HCT116 (cell line): ENCODE data around the gene ZNF783. TPM values are rescaled to one million over a fixed set of nuclear protein-coding genes. Genes with fewer than 3 reads are reported as not detected.

Experiments used
- ATAC-seq: fragments of 200-7000 bp; cut with Tn5 transposase; 2 replicates; pipeline ENCODE4 v1.9.1; 2020; ENCODE audit warnings: mild to moderate bottlenecking, moderate library complexity
- BruUV-seq: library from RNA; stranded (reverse); fragments of 400-500 nt; replicated peaks from 2 replicates; lab custom pipeline; 2021; lab: Mats Ljungman, UMichigan
- CTCF ChIA-PET: fragments of 300-600 bp; sonication (Branson Sonifier 250); formaldehyde crosslinking; loops from one replicate; lab custom pipeline; 2021; ENCODE audit warnings: antibody characterized with exemption; lab: Charles Lee
- POLR2A ChIA-PET: fragments of 300-600, 350-600 bp; sonication (Branson Sonifier 250); formaldehyde crosslinking; loops from one replicate; lab custom pipeline; 2021; ENCODE audit warnings: antibody characterized with exemption; lab: Charles Lee
- RAD21 ChIA-PET, 2 experiments: fragments of 300-600 bp; sonication (Branson Sonifier 250); formaldehyde crosslinking; loops; one replicate each; lab custom pipeline; 2023; ENCODE audit warnings: low total read pairs in 2 of 2; ENCODE audit not compliant: uncharacterized antibody in 2 of 2, unreplicated experiment in 2 of 2, low non-redundant PET in 1 of 2; lab: Charles Lee
- DNase-seq: peaks from one replicate; pipeline ENCODE4 v3.0.0-alpha.2; 2010; ENCODE audit warnings: low read depth, low spot score
- H2AFZ ChIP-seq: fragments of 200-600 bp; shearing (Covaris generic), sonication (generic); 2 replicates; pipeline ENCODE4 v1.6.1; 2017; ENCODE audit warnings: low read depth, mixed run types, mixed read lengths, antibody characterized with exemption, low read length; ENCODE audit not compliant: poor library complexity, severe bottlenecking
- H3K27ac ChIP-seq: 2 replicates; pipeline ENCODE4 v1.5.1; 2012; ENCODE audit warnings: low read depth, low read length
- H3K27me3 ChIP-seq: fragments of 200-600 bp; sonication (generic); 2 replicates; pipeline ENCODE4 v1.6.1; 2016; ENCODE audit warnings: mixed run types, low read length, mixed read lengths; ENCODE audit not compliant: insufficient read depth
- H3K36me3 ChIP-seq, 2 experiments: fragments of 200-500 bp in 1 of 2; fragments of 200-600 bp in 1 of 2; sonication (Bioruptor generic) in 1 of 2; sonication (generic) in 1 of 2; 2 replicates each; pipeline versions ENCODE4 v1.5.1 to v1.6.1; 2014 to 2016; ENCODE audit warnings: low read length in 2 of 2, inconsistent platforms in 1 of 2, mixed read lengths in 1 of 2, mixed run types in 1 of 2; ENCODE audit not compliant: insufficient read depth in 2 of 2, control insufficient read depth in 1 of 2
- H3K4me1 ChIP-seq, 2 experiments: fragments of 200-600 bp in 1 of 2; sonication (generic) in 1 of 2; 2 replicates each; pipeline versions ENCODE4 v1.5.1 to v1.6.1; 2012 to 2017; ENCODE audit warnings: low read length in 2 of 2, inconsistent platforms in 1 of 2, mild to moderate bottlenecking in 1 of 2, mixed read lengths in 1 of 2, mixed run types in 1 of 2, moderate library complexity in 1 of 2; ENCODE audit not compliant: insufficient read depth in 2 of 2, control insufficient read depth in 1 of 2
- H3K4me2 ChIP-seq: fragments of 200-600 bp; sonication (generic); 2 replicates; pipeline ENCODE4 v1.6.1; 2017; ENCODE audit warnings: mixed run types, low read length, mixed read lengths
- H3K4me3 ChIP-seq, 2 experiments: fragments of 200-600 bp in 1 of 2; sonication (generic) in 1 of 2; replicated peaks in 1 of 2; 2 replicates each; pipeline ENCODE4 v1.5.1; 2011 to 2016; ENCODE audit warnings: low read length in 2 of 2, control low read depth in 1 of 2, low read depth in 1 of 2, mild to moderate bottlenecking in 1 of 2, mixed read lengths in 1 of 2, mixed run types in 1 of 2
- H3K79me2 ChIP-seq: fragments of 200-600 bp; sonication (generic); 2 replicates; pipeline ENCODE4 v1.6.1; 2017; ENCODE audit warnings: mild to moderate bottlenecking, mixed run types, low read length, moderate library complexity, mixed read lengths; ENCODE audit not compliant: insufficient read depth
- H3K9ac ChIP-seq: fragments of 200-600 bp; sonication (generic); 2 replicates; pipeline ENCODE4 v1.6.1; 2016; ENCODE audit warnings: low read length, mixed read lengths
- H3K9me2 ChIP-seq: fragments of 200-600 bp; sonication (generic), shearing (Covaris generic); 2 replicates; pipeline ENCODE4 v1.6.1; 2017; ENCODE audit warnings: mixed run types, mild to moderate bottlenecking, moderate library complexity; ENCODE audit not compliant: insufficient read depth
- H3K9me3 ChIP-seq, 2 experiments: fragments of 200-500 bp in 1 of 2; fragments of 200-600 bp in 1 of 2; sonication (Bioruptor generic) in 1 of 2; sonication (generic) in 1 of 2; 2 replicates each; pipeline ENCODE4 v1.6.1; 2014 to 2017; ENCODE audit warnings: low read length in 2 of 2, mixed read lengths in 2 of 2, inconsistent platforms in 1 of 2, low read depth in 1 of 2, mild to moderate bottlenecking in 1 of 2, mixed run types in 1 of 2, moderate library complexity in 1 of 2; ENCODE audit not compliant: control insufficient read depth in 1 of 2, insufficient read depth in 1 of 2
- H4K20me1 ChIP-seq: fragments of 200-600 bp; sonication (generic), shearing (Covaris generic); 2 replicates; pipeline ENCODE4 v1.6.1; 2017; ENCODE audit warnings: mixed run types, mild to moderate bottlenecking, moderate library complexity; ENCODE audit not compliant: insufficient read depth
- CBX3 ChIP-seq: IDR thresholded peaks from 2 replicates; pipeline ENCODE4 v1.6.1; 2012; ENCODE audit warnings: low read depth
- EGR1 ChIP-seq: IDR thresholded peaks from 2 replicates; pipeline ENCODE4 v1.6.1; 2012; ENCODE audit warnings: low read depth
- EZH2phosphoT487 ChIP-seq: fragments of 200-600 bp; IDR thresholded peaks from 2 replicates; pipeline ENCODE4 v1.6.1; 2018; ENCODE audit warnings: antibody characterized with exemption, borderline replicate concordance
- FOSL1 ChIP-seq: IDR thresholded peaks from 2 replicates; pipeline ENCODE4 v1.6.1; 2012; ENCODE audit warnings: low read depth
- JUND ChIP-seq: IDR thresholded peaks from 2 replicates; pipeline ENCODE4 v1.6.1; 2012
- POLR2AphosphoS5 ChIP-seq: IDR thresholded peaks from 2 replicates; pipeline ENCODE4 v1.6.1; 2011; ENCODE audit warnings: mild to moderate bottlenecking, low read depth, low read length, moderate library complexity
- SIN3A ChIP-seq: IDR thresholded peaks from 2 replicates; pipeline ENCODE4 v1.6.1; 2012; ENCODE audit warnings: low read depth
- SRF ChIP-seq: IDR thresholded peaks from 2 replicates; pipeline ENCODE4 v1.6.1; 2012; ENCODE audit warnings: low read depth
- intact Hi-C: fragments of 100-400 bp; cut with micrococcal nuclease; formaldehyde crosslinking; loops from 2 replicates; pipeline ENCODE4 v1.10.0; 2022
- total RNA-seq: library from RNA; stranded (reverse); gene quantifications from one replicate; pipeline ENCODE4 v1.2.1, GENCODE V29; 2021; ENCODE audit not compliant: unreplicated experiment
- TF ChIP-seq, protein P1 (sequence below): IDR thresholded peaks from 2 replicates; pipeline ENCODE4 v1.6.1; 2011; ENCODE audit warnings: mild to moderate bottlenecking, low read length, moderate library complexity; ENCODE audit not compliant: insufficient replicate concordance; ENCODE audit errors: extremely low read depth
- TF ChIP-seq, protein P2 (sequence below): IDR thresholded peaks from 2 replicates; pipeline ENCODE4 v1.6.1; 2012; ENCODE audit warnings: low read depth

The ZNF783 gene
- total RNA-seq, 1 experiment from 2014 or later = 12.5 TPM

DNA sequence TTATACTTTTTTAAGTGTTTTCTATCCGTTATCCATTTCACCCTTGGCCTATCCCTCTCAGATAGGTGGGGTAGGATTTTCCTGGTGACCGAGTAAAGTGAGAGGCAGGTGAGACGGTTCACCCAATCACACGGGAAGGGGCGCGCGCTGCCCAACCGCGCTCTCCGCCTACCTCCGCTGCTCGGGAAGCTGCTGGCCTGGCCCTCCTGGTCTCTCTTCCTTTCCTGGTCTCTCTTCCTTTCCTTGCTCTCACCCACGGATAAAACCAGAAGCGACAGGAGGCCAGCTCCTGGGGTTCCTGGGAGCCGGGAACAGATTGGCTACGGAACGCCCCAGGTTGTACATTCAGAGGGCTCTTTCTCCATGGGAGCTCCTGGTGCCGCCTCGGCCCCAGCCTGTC is 36.9 kb upstream of the ZNF783 start:
- Histone ChIP-seq H3K4me3 (no peak overlapping the region), H3K36me3 (peaks cover 10 to 24% of the 10 kb centered on the region in 2 experiments; a peak in 3 of 4 replicates), H3K27ac (no peak overlapping the region), H3K4me2 (no peak overlapping the region), H3K9ac (no peak overlapping the region), H3K9me3 (no peaks in the 10 kb centered on the region), H4K20me1 (no peaks in the 10 kb centered on the region), H3K4me1 (no peaks in the 10 kb centered on the region), H2AFZ (no peak overlapping the region), H3K27me3 (no peaks in the 10 kb centered on the region), H3K79me2 (no peaks in the 10 kb centered on the region), H3K9me2 (no peaks in the 10 kb centered on the region)
- no TSS peak for BruUV-seq
- ChIA-PET RAD21 (no interaction called here), POLR2A (no interaction called here), CTCF (no interaction called here)
- TF ChIP-seq POLR2AphosphoS5 (no peak), SRF (no peak), JUND (no peak), CBX3 (no peak), FOSL1 (no peak)
- TF ChIP-seq, protein P1, sequence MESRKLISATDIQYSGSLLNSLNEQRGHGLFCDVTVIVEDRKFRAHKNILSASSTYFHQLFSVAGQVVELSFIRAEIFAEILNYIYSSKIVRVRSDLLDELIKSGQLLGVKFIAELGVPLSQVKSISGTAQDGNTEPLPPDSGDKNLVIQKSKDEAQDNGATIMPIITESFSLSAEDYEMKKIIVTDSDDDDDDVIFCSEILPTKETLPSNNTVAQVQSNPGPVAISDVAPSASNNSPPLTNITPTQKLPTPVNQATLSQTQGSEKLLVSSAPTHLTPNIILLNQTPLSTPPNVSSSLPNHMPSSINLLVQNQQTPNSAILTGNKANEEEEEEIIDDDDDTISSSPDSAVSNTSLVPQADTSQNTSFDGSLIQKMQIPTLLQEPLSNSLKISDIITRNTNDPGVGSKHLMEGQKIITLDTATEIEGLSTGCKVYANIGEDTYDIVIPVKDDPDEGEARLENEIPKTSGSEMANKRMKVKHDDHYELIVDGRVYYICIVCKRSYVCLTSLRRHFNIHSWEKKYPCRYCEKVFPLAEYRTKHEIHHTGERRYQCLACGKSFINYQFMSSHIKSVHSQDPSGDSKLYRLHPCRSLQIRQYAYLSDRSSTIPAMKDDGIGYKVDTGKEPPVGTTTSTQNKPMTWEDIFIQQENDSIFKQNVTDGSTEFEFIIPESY = no peak
- ATAC-seq (no peak), DNase-seq (no peak)
- intact Hi-C loops = no loop called here

DNA sequence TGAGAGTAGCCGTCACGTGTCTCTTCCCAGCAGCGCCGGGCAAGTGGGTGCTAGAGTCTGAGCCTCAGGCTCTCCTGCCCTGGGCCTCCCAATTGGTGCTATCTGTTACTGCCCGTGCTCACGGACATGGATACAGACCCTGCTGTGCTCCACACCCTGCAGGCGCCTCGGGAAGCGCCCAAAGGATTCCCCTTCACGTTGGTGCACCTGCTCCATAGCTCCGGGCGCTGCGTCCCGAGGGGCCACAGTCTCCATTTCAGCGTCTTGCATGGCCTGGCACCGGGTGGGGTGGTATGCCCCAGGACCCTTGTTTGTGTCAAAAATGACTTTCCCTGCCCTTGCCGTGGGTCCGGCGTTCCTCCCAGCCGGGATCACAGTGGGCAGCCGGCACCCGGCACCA is 36.3 kb upstream of the ZNF783 start:
- BruUV-seq = no TSS peak
- CTCF ChIA-PET = no interaction called here
- POLR2A ChIA-PET = no interaction called here

More for the DNA sequence above, 36.3 kb upstream of the ZNF783 start:
- Histone ChIP-seq H3K9me2 (no peaks in the 10 kb centered on the region), H2AFZ (no peak overlapping the region), H3K9ac (no peak overlapping the region), H3K9me3 (no peaks in the 10 kb centered on the region), H4K20me1 (no peaks in the 10 kb centered on the region), H3K27ac (no peak overlapping the region), H3K4me2 (no peak overlapping the region), H3K4me1 (no peaks in the 10 kb centered on the region), H3K4me3 (no peak overlapping the region), H3K79me2 (no peaks in the 10 kb centered on the region), H3K27me3 (no peaks in the 10 kb centered on the region), H3K36me3 (peaks cover 6 to 20% of the 10 kb centered on the region in 2 experiments; a peak in 3 of 4 replicates)
- RAD21 ChIA-PET = no interaction called here
- intact Hi-C loops = no loop called here
- DNase-seq (no peak), ATAC-seq (no peak)
- no peak for TF ChIP-seq EGR1
- TF ChIP-seq EZH2phosphoT487 = no peak
- TF ChIP-seq, protein P2, sequence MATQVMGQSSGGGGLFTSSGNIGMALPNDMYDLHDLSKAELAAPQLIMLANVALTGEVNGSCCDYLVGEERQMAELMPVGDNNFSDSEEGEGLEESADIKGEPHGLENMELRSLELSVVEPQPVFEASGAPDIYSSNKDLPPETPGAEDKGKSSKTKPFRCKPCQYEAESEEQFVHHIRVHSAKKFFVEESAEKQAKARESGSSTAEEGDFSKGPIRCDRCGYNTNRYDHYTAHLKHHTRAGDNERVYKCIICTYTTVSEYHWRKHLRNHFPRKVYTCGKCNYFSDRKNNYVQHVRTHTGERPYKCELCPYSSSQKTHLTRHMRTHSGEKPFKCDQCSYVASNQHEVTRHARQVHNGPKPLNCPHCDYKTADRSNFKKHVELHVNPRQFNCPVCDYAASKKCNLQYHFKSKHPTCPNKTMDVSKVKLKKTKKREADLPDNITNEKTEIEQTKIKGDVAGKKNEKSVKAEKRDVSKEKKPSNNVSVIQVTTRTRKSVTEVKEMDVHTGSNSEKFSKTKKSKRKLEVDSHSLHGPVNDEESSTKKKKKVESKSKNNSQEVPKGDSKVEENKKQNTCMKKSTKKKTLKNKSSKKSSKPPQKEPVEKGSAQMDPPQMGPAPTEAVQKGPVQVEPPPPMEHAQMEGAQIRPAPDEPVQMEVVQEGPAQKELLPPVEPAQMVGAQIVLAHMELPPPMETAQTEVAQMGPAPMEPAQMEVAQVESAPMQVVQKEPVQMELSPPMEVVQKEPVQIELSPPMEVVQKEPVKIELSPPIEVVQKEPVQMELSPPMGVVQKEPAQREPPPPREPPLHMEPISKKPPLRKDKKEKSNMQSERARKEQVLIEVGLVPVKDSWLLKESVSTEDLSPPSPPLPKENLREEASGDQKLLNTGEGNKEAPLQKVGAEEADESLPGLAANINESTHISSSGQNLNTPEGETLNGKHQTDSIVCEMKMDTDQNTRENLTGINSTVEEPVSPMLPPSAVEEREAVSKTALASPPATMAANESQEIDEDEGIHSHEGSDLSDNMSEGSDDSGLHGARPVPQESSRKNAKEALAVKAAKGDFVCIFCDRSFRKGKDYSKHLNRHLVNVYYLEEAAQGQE = no peak
- no peak for TF ChIP-seq SIN3A
